SK-N-SH (cell line): ENCODE measurements around the gene VENTX. TPM values are rescaled to one million over a fixed set of nuclear protein-coding genes. Genes with fewer than 3 reads are reported as not detected.

Source experiments
- CTCF ChIA-PET: fragments of 300-600, 350-600 bp; formaldehyde crosslinking; extraction: SDS; loops from one replicate; lab custom pipeline; 2021; lab: Yijun Ruan, JAX
- POLR2A ChIA-PET: fragments of 350-600 bp; sonication (Branson Sonifier 250); formaldehyde crosslinking; extraction: SDS; loops from one replicate; lab custom pipeline; 2020; ENCODE audit warnings: antibody characterized with exemption, inconsistent platforms; lab: Yijun Ruan, JAX
- DNase-seq: peaks from one replicate; pipeline ENCODE4 v3.0.0; 2012
- H2AFZ ChIP-seq: fragments of 200-600 bp; sonication (generic); 2 replicates; pipeline ENCODE4 v1.8.1; 2016; ENCODE audit warnings: antibody characterized with exemption, mild to moderate bottlenecking, low read depth
- H3F3A ChIP-seq: fragments of 200-600 bp; sonication (generic); replicated peaks from 2 replicates; pipeline ENCODE3; 2016; ENCODE audit warnings: antibody characterized with exemption, mild to moderate bottlenecking; ENCODE audit not compliant: insufficient read depth
- H3K27ac ChIP-seq, 2 experiments: fragments of 200-500 bp in 1 of 2; fragments of 200-600 bp in 1 of 2; sonication (Bioruptor generic) in 1 of 2; sonication (generic), shearing (Covaris generic) in 1 of 2; 2 replicates each; pipeline versions ENCODE4 v1.5.1 to v1.6.1; 2014 to 2016; ENCODE audit warnings: low read depth in 2 of 2, inconsistent platforms in 1 of 2, low read length in 1 of 2, mild to moderate bottlenecking in 1 of 2, mixed read lengths in 1 of 2
- H3K27me3 ChIP-seq: fragments of 200-600 bp; sonication (generic), shearing (Covaris generic); 2 replicates; pipeline ENCODE4 v1.6.1; 2016; ENCODE audit warnings: mixed run types; ENCODE audit not compliant: insufficient read depth
- H3K36me3 ChIP-seq, 2 experiments: fragments of 200-500 bp in 1 of 2; fragments of 200-600 bp in 1 of 2; sonication (Bioruptor generic) in 1 of 2; sonication (generic) in 1 of 2; replicated peaks in 1 of 2; 2 replicates each; pipeline versions ENCODE3 to v1.5.1; 2014 to 2016; ENCODE audit warnings: low read length in 1 of 2, mild to moderate bottlenecking in 1 of 2; ENCODE audit not compliant: insufficient read depth in 2 of 2, control insufficient read depth in 1 of 2
- H3K4me1 ChIP-seq, 2 experiments: fragments of 200-500 bp in 1 of 2; fragments of 200-600 bp in 1 of 2; sonication (Bioruptor generic) in 1 of 2; sonication (generic), shearing (Covaris generic) in 1 of 2; 2 replicates each; pipeline versions ENCODE4 v1.5.1 to v1.6.1; 2014 to 2016; ENCODE audit warnings: low read depth in 1 of 2, low read length in 1 of 2, mixed run types in 1 of 2; ENCODE audit not compliant: insufficient read depth in 2 of 2, control insufficient read depth in 1 of 2
- H3K4me2 ChIP-seq: fragments of 200-600 bp; sonication (generic), shearing (Covaris generic); 2 replicates; pipeline ENCODE4 v1.6.1; 2017; ENCODE audit warnings: mixed run types
- H3K4me3 ChIP-seq, 2 experiments: fragments of 200-500 bp in 1 of 2; fragments of 200-600 bp in 1 of 2; sonication (Bioruptor generic) in 1 of 2; sonication (generic), shearing (Covaris generic) in 1 of 2; 2 replicates each; pipeline versions ENCODE4 v1.5.1 to v1.8.1; 2014 to 2016; ENCODE audit warnings: low read depth in 2 of 2, inconsistent platforms in 1 of 2, low read length in 1 of 2, mild to moderate bottlenecking in 1 of 2, mixed read lengths in 1 of 2, moderate library complexity in 1 of 2
- H3K79me2 ChIP-seq: fragments of 200-600 bp; sonication (generic); 2 replicates; pipeline ENCODE4 v1.8.1; 2017; ENCODE audit warnings: mild to moderate bottlenecking; ENCODE audit not compliant: insufficient read depth
- H3K9ac ChIP-seq: fragments of 200-600 bp; sonication (generic); 2 replicates; pipeline ENCODE4 v1.6.1; 2017; ENCODE audit warnings: mixed run types
- H3K9me2 ChIP-seq: fragments of 200-600 bp; sonication (generic); 2 replicates; pipeline ENCODE4 v1.6.1; 2017; ENCODE audit warnings: mixed run types
- H3K9me3 ChIP-seq: fragments of 200-600 bp; sonication (generic); 2 replicates; pipeline ENCODE4 v1.6.1; 2017; ENCODE audit warnings: mixed run types, mild to moderate bottlenecking, moderate library complexity
- H4K20me1 ChIP-seq: fragments of 200-600 bp; sonication (generic); 2 replicates; pipeline ENCODE4 v1.6.1; 2017; ENCODE audit warnings: mild to moderate bottlenecking, mixed run types; ENCODE audit not compliant: insufficient read depth
- ELF1 ChIP-seq: IDR thresholded peaks from 2 replicates; pipeline ENCODE4 v1.4.0; 2012
- FOXJ3 ChIP-seq: sonication (generic); formaldehyde crosslinking; IDR thresholded peaks from 2 replicates; pipeline ENCODE4 v1.5.1; 2020; ENCODE audit warnings: mild to moderate bottlenecking, missing genetic modification reagents
- IRF3 ChIP-seq: fragments of 150-350 bp; IDR thresholded peaks from 2 replicates; pipeline ENCODE4 v1.6.1; 2016; ENCODE audit warnings: mild to moderate bottlenecking, low read depth, low read length
- MAX ChIP-seq: IDR thresholded peaks from 2 replicates; pipeline ENCODE4 v1.4.0; 2012; ENCODE audit warnings: low read depth
- MXI1 ChIP-seq: IDR thresholded peaks from 2 replicates; pipeline ENCODE4 v1.6.1; 2012; ENCODE audit warnings: mild to moderate bottlenecking, low read depth, low read length, improper control_type of control experiment
- RCOR1 ChIP-seq: fragments of 150-350 bp; IDR thresholded peaks from 2 replicates; pipeline ENCODE4 v1.6.1; 2017; ENCODE audit warnings: antibody characterized with exemption, low read length
- REST ChIP-seq: IDR thresholded peaks from 2 replicates; pipeline ENCODE4 v1.6.1; 2012; ENCODE audit warnings: mild to moderate bottlenecking, low read depth, low read length, moderate library complexity
- SMC3 ChIP-seq: IDR thresholded peaks from 2 replicates; pipeline ENCODE4 v1.6.1; 2012; ENCODE audit warnings: low read depth, low read length, improper control_type of control experiment
- USF2 ChIP-seq: fragments of 150-350 bp; IDR thresholded peaks from 2 replicates; pipeline ENCODE4 v1.6.1; 2017; ENCODE audit warnings: antibody characterized with exemption, low read length, low read depth, borderline replicate concordance
- WGBS: methylation state at CpG from one replicate; pipeline ENCODE4 v1.1.6; 2017; ENCODE audit warnings: low lambda C conversion rate; 5-methylcytosine and 5-hydroxymethylcytosine counted together
- polyA plus RNA-seq, 3 experiments: library from polyadenylated mRNA; depleted of rRNA; stranded (reverse); fragments of >200 nt; gene quantifications; 2 replicates each; pipeline ENCODE4 v1.2.3, GENCODE V29; 2012
- TF ChIP-seq, protein P1 (sequence below): IDR thresholded peaks from 2 replicates; pipeline ENCODE4 v1.4.0; 2012; ENCODE audit warnings: low read depth, borderline replicate concordance
- TF ChIP-seq, protein P2 (sequence below): IDR thresholded peaks from 2 replicates; pipeline ENCODE4 v1.4.0; 2012; ENCODE audit warnings: low read depth, borderline replicate concordance

The VENTX gene
- polyA plus RNA-seq, 1 of the 3 experiments (the other 2 are of a cell fraction): not detected

DNA sequence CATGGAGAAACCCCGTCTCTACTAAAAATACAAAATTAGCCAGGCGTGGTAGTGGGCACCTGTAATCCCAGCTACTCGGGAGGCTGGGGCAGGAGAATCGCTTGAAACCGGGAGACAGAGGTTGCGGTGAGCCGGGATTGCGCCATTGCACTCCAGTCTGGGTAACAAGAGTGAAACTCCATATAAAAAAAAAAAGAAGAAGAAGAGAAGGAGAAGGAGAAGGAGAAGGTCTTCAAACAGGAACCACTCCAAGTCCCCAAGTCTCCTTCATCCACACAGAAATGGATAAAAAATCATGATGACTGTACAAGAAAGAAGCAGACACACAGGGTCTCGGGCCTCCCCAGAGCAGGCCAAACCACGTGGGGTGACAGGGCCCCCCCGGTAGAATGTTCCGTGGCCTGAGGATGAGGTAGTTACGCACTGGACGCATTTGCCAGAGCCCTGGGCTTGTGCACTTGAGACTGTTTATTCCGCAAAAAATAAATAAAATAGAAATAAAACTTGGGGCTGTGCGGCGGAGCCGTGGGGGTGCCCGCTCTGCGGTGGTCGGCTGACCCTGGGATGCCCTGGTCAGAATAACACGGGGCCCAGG is 15.8 kb downstream of the VENTX start:
- H2AFZ ChIP-seq: no peak overlapping the region
- TF ChIP-seq REST: no peak
- TF ChIP-seq MAX: no peak
- no peak for TF ChIP-seq ELF1
- no peak for TF ChIP-seq SMC3
- TF ChIP-seq MXI1: no peak
- TF ChIP-seq USF2: no peak
- TF ChIP-seq FOXJ3: no peak
- no peak for TF ChIP-seq IRF3
- no peak for TF ChIP-seq RCOR1
- TF ChIP-seq, protein P1, sequence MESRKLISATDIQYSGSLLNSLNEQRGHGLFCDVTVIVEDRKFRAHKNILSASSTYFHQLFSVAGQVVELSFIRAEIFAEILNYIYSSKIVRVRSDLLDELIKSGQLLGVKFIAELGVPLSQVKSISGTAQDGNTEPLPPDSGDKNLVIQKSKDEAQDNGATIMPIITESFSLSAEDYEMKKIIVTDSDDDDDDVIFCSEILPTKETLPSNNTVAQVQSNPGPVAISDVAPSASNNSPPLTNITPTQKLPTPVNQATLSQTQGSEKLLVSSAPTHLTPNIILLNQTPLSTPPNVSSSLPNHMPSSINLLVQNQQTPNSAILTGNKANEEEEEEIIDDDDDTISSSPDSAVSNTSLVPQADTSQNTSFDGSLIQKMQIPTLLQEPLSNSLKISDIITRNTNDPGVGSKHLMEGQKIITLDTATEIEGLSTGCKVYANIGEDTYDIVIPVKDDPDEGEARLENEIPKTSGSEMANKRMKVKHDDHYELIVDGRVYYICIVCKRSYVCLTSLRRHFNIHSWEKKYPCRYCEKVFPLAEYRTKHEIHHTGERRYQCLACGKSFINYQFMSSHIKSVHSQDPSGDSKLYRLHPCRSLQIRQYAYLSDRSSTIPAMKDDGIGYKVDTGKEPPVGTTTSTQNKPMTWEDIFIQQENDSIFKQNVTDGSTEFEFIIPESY: no peak
- TF ChIP-seq, protein P2, sequence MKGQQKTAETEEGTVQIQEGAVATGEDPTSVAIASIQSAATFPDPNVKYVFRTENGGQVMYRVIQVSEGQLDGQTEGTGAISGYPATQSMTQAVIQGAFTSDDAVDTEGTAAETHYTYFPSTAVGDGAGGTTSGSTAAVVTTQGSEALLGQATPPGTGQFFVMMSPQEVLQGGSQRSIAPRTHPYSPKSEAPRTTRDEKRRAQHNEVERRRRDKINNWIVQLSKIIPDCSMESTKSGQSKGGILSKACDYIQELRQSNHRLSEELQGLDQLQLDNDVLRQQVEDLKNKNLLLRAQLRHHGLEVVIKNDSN: no peak
- no peaks in the 10 kb centered on the region for H3K36me3 ChIP-seq
- H3F3A ChIP-seq: no peaks in the 10 kb centered on the region
- POLR2A ChIA-PET: interaction anchor here (0.7 kb wide), 1 partner anchor 682 kb away, joined by 3 read pairs; no protein-coding TSS in a partner anchor
- H3K27me3 ChIP-seq: no peaks in the 10 kb centered on the region
- no peaks in the 10 kb centered on the region for H4K20me1 ChIP-seq
- H3K4me2 ChIP-seq: no peak overlapping the region
- H3K79me2 ChIP-seq: no peaks in the 10 kb centered on the region
- no peaks in the 10 kb centered on the region for H3K9me2 ChIP-seq
- DNase-seq: no peak
- CTCF ChIA-PET: no interaction called here
- H3K9me3 ChIP-seq: no peaks in the 10 kb centered on the region
- WGBS: 84% methylated on average over 22 of the region's 22 CpGs
- H3K4me3 ChIP-seq: no peak overlapping the region
- no peak overlapping the region for H3K9ac ChIP-seq
- peaks cover under 1 to 3% of the 10 kb centered on the region in 2 experiments; a peak in 3 of 4 replicates for H3K4me1 ChIP-seq
- H3K27ac ChIP-seq: no peak overlapping the region
